NCI-H1694 (cell line): ENCODE results near the gene ZNF268.
"Not testable (repeated sequence)": the region's sequence is repeated elsewhere in the genome, so short reads cannot be mapped to it uniquely, and the experiment has no call there.

ENCODE experiments used
- DNase-seq: peaks from one replicate; lab custom pipeline; 2025; lab: John Stamatoyannopoulos, UW

Gene ZNF268

GRCh38 chr12:133227281-133227852 lies 46.1 kb downstream of the ZNF268 start:
- no peak for DNase-seq

- no peak for DNase-seq
These were observed 49.7 kb downstream of the ZNF268 start for GRCh38 chr12:133231001-133231400.

GRCh38 chr12:133233006-133233405 lies 51.7 kb downstream of the ZNF268 start:
- no peak for DNase-seq

GRCh38 chr12:133233993-133234564 lies 52.8 kb downstream of the ZNF268 start:
- no peak for DNase-seq

- no peak for DNase-seq
These were observed 53.7 kb downstream of the ZNF268 start for GRCh38 chr12:133234971-133235370.

- DNase-seq = no peak
These were observed 54.3 kb downstream of the ZNF268 start, which contains the start of gene ANHX for GRCh38 chr12:133235401-133236112. TSS of gene ANHX (minus strand) at chr12:133235877. CDS start at chr12:133234356, 1,521 bp downstream.

GRCh38 chr12:133236144-133236543 lies 54.8 kb downstream of the ZNF268 start:
- no peak for DNase-seq

GRCh38 chr12:133236556-133236955 lies 55.3 kb downstream of the ZNF268 start:
- no peak for DNase-seq

GRCh38 chr12:133251732-133252131 lies 70.4 kb downstream of the ZNF268 start:
- no peak for DNase-seq

- DNase-seq = not testable (repeated sequence)
These were observed 74.5 kb downstream of the ZNF268 start for GRCh38 chr12:133255833-133256232.

- DNase-seq = no peak
These were observed 75.0 kb downstream of the ZNF268 start for GRCh38 chr12:133256321-133256720.

GRCh38 chr12:133264173-133264572 lies 82.9 kb downstream of the ZNF268 start:
- no peak for DNase-seq
